ENCODE data around the gene SF3B2. TPM values are rescaled to one million over a fixed set of nuclear protein-coding genes. Genes with fewer than 3 reads are reported as not detected.

Gene SF3B2
- total and polyA plus RNA-seq, 4 donors: 50.5 to 67.6 (median 57.2) TPM

DNA sequence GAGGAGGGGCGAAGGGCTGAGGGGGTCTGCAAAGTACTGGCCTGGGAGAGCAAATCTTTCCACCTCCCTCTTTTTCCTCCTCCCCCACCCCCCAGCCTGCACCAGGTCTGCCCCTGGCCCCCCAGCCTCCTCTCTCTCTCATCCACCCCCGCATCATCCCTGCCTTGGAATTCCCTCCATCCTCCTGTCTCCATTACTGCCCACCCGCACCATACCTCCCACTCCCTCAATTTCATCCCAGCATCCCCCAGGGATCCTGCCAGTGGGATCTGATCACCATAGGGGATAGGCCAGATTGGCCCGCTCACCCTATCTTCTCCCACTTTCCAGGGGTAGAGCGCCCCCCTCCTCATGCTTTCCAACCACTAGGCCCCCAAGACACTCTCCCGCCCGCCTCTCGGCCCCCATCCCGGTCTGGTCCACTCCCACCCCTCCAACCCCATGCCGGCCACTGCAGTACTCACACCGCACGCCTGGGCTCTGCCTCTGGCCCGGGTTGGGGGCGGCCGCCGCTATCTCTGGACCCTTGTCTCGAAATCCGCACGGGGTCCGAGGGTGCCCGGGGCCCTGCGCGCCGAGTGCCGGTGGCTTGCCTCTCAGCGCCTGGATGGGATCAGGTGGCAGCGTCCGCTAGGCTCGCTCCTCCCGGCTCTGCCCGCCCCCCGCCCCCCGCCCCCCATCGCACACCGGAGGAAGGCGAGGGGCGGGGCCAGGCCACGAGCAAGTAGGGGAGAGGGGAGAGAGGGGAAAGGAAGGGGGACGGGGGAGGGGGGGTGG lies 3.4 kb upstream of the SF3B2 start, which contains the start of gene GAL3ST3:
Gene GAL3ST3, minus strand, starts transcription at position 615 of the 777 bp plus-strand sequence. CDS start 3,746 bp downstream, outside the sequence.
- H3K36me3 ChIP-seq (ENCODE audit: control insufficient read depth in 4 of 4, insufficient read depth in 3 of 4, low read depth in 1 of 4, low read length in 3 of 4): no peaks in the 10 kb centered on the region
- peaks cover 0 to 30% (median 21%) of the 10 kb centered on the region in 4 donors for H3K4me1 ChIP-seq (ENCODE audit: control insufficient read depth in 4 of 4, insufficient read depth in 4 of 4, low read length in 3 of 4)
- H3K9ac ChIP-seq (ENCODE audit: low read depth in 1 of 2, low read length in 2 of 2): no peak within 1 kb of the TSS
- no peaks in the 10 kb centered on the region for H3K9me3 ChIP-seq (ENCODE audit: control insufficient read depth in 4 of 4, low read length in 3 of 4)
- H3K27me3 ChIP-seq (ENCODE audit: control insufficient read depth in 4 of 4, insufficient read depth in 4 of 4, low read length in 3 of 4): peaks cover 0 to 4% (median 0%) of the 10 kb centered on the region in 4 donors
- 22% methylated on average over 39 of the region's 39 CpGs for WGBS
- DNase-seq (ENCODE audit: low spot score): no peak
- H3K27ac ChIP-seq (ENCODE audit: low read depth in 1 of 2, low read length in 2 of 2): no peak within 1 kb of the TSS
- no peak within 1 kb of the TSS for H3K4me3 ChIP-seq (ENCODE audit: low read depth in 1 of 3, low read length in 3 of 3)
- TF ChIP-seq, protein P1, sequence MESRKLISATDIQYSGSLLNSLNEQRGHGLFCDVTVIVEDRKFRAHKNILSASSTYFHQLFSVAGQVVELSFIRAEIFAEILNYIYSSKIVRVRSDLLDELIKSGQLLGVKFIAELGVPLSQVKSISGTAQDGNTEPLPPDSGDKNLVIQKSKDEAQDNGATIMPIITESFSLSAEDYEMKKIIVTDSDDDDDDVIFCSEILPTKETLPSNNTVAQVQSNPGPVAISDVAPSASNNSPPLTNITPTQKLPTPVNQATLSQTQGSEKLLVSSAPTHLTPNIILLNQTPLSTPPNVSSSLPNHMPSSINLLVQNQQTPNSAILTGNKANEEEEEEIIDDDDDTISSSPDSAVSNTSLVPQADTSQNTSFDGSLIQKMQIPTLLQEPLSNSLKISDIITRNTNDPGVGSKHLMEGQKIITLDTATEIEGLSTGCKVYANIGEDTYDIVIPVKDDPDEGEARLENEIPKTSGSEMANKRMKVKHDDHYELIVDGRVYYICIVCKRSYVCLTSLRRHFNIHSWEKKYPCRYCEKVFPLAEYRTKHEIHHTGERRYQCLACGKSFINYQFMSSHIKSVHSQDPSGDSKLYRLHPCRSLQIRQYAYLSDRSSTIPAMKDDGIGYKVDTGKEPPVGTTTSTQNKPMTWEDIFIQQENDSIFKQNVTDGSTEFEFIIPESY (IDR thresholded peaks at IDR 0.05): no peak
- TF ChIP-seq HNF4A (conservative IDR thresholded peaks at IDR 0.05): no peak
- no peak for TF ChIP-seq RAD21 (IDR thresholded peaks at IDR 0.05)
- TF ChIP-seq NR2F2 (IDR thresholded peaks at IDR 0.05): no peak
- TF ChIP-seq GABPA (IDR thresholded peaks at IDR 0.05 in 1 of 2, conservative IDR thresholded peaks at IDR 0.05 in 1 of 2): no peak
- TF ChIP-seq EGR1 (IDR thresholded peaks at IDR 0.05; ENCODE audit: low read depth in 2 of 2): no peak
- no peak for TF ChIP-seq MAX (IDR thresholded peaks at IDR 0.05)
- TF ChIP-seq, protein P2, sequence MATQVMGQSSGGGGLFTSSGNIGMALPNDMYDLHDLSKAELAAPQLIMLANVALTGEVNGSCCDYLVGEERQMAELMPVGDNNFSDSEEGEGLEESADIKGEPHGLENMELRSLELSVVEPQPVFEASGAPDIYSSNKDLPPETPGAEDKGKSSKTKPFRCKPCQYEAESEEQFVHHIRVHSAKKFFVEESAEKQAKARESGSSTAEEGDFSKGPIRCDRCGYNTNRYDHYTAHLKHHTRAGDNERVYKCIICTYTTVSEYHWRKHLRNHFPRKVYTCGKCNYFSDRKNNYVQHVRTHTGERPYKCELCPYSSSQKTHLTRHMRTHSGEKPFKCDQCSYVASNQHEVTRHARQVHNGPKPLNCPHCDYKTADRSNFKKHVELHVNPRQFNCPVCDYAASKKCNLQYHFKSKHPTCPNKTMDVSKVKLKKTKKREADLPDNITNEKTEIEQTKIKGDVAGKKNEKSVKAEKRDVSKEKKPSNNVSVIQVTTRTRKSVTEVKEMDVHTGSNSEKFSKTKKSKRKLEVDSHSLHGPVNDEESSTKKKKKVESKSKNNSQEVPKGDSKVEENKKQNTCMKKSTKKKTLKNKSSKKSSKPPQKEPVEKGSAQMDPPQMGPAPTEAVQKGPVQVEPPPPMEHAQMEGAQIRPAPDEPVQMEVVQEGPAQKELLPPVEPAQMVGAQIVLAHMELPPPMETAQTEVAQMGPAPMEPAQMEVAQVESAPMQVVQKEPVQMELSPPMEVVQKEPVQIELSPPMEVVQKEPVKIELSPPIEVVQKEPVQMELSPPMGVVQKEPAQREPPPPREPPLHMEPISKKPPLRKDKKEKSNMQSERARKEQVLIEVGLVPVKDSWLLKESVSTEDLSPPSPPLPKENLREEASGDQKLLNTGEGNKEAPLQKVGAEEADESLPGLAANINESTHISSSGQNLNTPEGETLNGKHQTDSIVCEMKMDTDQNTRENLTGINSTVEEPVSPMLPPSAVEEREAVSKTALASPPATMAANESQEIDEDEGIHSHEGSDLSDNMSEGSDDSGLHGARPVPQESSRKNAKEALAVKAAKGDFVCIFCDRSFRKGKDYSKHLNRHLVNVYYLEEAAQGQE (IDR thresholded peaks at IDR 0.05): no peak
- no peak for TF ChIP-seq FOXA1 (IDR thresholded peaks at IDR 0.05)
- TF ChIP-seq, protein P3, sequence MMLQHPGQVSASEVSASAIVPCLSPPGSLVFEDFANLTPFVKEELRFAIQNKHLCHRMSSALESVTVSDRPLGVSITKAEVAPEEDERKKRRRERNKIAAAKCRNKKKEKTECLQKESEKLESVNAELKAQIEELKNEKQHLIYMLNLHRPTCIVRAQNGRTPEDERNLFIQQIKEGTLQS (IDR thresholded peaks at IDR 0.05): no peak
- TF ChIP-seq, protein P4, sequence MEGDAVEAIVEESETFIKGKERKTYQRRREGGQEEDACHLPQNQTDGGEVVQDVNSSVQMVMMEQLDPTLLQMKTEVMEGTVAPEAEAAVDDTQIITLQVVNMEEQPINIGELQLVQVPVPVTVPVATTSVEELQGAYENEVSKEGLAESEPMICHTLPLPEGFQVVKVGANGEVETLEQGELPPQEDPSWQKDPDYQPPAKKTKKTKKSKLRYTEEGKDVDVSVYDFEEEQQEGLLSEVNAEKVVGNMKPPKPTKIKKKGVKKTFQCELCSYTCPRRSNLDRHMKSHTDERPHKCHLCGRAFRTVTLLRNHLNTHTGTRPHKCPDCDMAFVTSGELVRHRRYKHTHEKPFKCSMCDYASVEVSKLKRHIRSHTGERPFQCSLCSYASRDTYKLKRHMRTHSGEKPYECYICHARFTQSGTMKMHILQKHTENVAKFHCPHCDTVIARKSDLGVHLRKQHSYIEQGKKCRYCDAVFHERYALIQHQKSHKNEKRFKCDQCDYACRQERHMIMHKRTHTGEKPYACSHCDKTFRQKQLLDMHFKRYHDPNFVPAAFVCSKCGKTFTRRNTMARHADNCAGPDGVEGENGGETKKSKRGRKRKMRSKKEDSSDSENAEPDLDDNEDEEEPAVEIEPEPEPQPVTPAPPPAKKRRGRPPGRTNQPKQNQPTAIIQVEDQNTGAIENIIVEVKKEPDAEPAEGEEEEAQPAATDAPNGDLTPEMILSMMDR (IDR thresholded peaks at IDR 0.05; ENCODE audit: low read depth, low read length, missing input control): no peak
- TF ChIP-seq YY1 (IDR thresholded peaks at IDR 0.05): no peak
- TF ChIP-seq JUND (IDR thresholded peaks at IDR 0.05): no peak
- TF ChIP-seq RXRA (IDR thresholded peaks at IDR 0.05): no peak
- no peak for TF ChIP-seq FOXA2 (IDR thresholded peaks at IDR 0.05)
- no peak for TF ChIP-seq TAF1 (conservative IDR thresholded peaks at IDR 0.05)
- TF ChIP-seq HNF4G (IDR thresholded peaks at IDR 0.05): no peak
- TF ChIP-seq SP1 (IDR thresholded peaks at IDR 0.05): no peak

Measured in liver (tissue), 9 donors.